VCaP (cell line): ENCODE measurements around the gene SEPTIN6.
"Not testable (repeated sequence)": the region's sequence is repeated elsewhere in the genome, so short reads cannot be mapped to it uniquely, and the experiment has no call there.

ENCODE experiments used
- H3K27ac ChIP-seq: fragments of 450-650 bp; 2 replicates; pipeline ENCODE4 v1.5.1; 2017
- TF ChIP-seq, protein P1 (sequence below): fragments of 450-650 bp; conservative IDR thresholded peaks from 2 replicates; pipeline ENCODE4 v1.5.1; 2017; ENCODE audit warnings: mild to moderate bottlenecking, moderate library complexity

The SEPTIN6 gene

GRCh38 chrX:119688911-119689321, 4.1 kb downstream of the SEPTIN6 start:
- TF ChIP-seq, protein P1, sequence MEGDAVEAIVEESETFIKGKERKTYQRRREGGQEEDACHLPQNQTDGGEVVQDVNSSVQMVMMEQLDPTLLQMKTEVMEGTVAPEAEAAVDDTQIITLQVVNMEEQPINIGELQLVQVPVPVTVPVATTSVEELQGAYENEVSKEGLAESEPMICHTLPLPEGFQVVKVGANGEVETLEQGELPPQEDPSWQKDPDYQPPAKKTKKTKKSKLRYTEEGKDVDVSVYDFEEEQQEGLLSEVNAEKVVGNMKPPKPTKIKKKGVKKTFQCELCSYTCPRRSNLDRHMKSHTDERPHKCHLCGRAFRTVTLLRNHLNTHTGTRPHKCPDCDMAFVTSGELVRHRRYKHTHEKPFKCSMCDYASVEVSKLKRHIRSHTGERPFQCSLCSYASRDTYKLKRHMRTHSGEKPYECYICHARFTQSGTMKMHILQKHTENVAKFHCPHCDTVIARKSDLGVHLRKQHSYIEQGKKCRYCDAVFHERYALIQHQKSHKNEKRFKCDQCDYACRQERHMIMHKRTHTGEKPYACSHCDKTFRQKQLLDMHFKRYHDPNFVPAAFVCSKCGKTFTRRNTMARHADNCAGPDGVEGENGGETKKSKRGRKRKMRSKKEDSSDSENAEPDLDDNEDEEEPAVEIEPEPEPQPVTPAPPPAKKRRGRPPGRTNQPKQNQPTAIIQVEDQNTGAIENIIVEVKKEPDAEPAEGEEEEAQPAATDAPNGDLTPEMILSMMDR = no peak
- no peak overlapping the region for H3K27ac ChIP-seq

DNA sequence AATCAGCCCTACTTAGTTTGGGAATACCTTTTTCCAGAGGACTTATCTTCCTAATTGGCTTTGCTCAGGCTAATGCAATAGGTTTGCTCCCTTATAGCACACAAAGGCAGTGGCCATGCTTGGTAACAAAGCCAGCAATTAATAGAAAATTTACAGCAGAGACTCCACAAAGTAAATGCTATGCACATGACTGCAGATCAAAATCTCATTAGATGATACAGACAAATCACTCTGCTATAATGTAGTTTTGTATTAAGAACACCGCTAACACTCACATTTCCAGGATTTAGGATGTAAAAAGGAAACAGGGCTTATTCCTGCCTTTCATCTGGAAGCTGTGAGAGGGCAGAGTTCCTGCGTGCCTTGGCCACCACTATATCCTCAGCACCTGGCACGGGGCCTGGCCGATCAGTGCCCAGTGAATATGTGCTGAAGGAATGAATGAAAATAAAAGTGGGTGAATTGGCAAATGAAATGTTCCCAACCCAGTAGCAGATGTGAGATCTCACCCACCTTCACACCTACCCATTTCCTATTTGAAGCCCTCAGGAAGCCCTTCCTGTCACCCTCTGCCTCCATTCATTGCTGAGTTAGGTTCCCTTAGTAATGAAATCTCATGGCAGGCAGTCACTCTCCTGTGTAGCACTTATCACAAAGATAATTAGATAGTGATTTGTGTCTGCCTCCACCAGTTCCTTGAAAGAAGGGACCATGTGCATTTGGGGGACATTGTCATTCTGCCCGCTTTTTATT, 5.1 kb downstream of the SEPTIN6 start:
- no peak overlapping the region for H3K27ac ChIP-seq
- TF ChIP-seq, protein P1 = no peak

DNA sequence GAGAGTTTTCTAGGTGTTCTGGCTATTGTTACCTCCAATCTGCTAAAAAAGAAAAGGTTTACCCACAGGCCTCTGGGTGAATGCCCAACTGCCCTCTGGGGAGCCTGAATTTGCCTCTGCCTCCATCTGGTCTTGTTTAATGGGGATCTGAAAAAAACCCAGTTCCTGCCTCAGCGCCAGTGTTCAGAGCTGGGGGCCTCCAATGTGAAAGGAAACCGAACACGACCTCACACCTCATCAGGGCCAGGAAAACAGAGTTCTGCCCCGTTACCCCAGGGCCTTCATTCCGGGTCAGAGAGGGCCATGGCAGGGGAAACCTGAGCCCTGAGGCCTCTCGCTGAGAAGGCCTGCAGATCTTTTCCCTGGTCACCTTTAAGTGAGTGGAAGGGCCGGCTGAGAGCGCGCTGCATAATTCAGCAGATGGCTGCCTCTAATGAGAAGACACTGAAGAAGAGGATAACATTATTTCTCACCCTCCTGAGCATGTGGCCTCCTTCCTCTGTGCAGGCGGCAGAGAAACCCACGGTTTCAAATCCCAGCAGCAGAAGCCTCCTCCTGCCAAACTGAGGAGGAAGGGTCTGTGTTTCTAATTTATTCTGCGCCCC, 6.8 kb downstream of the SEPTIN6 start:
- TF ChIP-seq, protein P1 = no peak
- H3K27ac ChIP-seq = no peak overlapping the region

GRCh38 chrX:119685225-119686066, 7.5 kb downstream of the SEPTIN6 start:
- TF ChIP-seq, protein P1 = no peak
- no peak overlapping the region for H3K27ac ChIP-seq

GRCh38 chrX:119684916-119685224, 8.1 kb downstream of the SEPTIN6 start:
- H3K27ac ChIP-seq = no peak overlapping the region
- TF ChIP-seq, protein P1 = no peak

DNA sequence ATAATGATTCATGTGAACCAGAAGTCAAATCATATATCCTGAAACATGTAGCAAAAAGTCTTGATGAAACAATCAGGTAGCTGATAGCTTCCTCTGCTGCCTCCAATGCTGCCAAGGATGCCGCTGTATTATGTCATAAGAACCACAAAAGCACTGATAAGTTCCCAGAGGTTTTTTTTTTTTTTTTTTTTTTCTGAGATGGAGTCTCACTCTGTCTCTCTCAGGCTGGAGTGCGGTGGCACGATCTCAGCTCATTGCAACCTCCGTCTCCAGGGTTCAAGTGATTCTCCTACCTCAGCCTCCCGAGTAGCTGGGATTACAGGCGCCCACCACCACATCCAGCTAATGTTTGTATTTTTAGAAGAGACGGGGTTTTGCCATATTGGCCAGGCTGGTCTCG, 8.7 kb downstream of the SEPTIN6 start:
- H3K27ac ChIP-seq = not testable (repeated sequence)

- no peak overlapping the region for H3K27ac ChIP-seq
- TF ChIP-seq, protein P1 = no peak
These were observed 10.7 kb downstream of the SEPTIN6 start for GRCh38 chrX:119682019-119682989.
